ENCODE measurements around the gene SORCS2. TPM values are rescaled to one million over a fixed set of nuclear protein-coding genes. Genes with fewer than 3 reads are reported as not detected.

SORCS2 gene
- total RNA-seq, 1 experiment from 2014 or later: 0.06 TPM

DNA sequence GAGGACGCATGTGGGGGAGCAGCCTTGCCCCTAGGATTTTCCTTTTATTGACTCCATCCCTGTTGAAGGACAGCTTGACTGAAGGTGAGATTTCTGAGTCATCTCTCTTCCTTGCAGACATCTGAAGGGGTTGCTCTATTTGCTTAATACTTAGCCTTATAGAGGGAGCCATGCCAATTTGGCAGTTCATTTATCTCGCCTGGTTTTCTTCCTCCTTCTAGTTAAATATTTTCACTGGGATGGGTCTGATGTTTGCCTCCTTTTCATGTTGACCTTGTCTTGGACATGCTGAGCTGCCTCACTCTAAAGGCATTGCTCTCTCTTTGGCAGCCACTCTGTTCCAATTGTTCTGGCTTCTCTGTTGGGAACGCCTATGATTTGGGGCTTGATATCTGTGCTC is 393.4 kb downstream of the SORCS2 start:
- intact Hi-C loops (cut with micrococcal nuclease; ENCODE audit: unreplicated experiment): no loop called here
- H3K4me1 ChIP-seq (ENCODE audit: insufficient read depth, low read length, poor library complexity, severe bottlenecking): no peaks in the 10 kb centered on the region
- ChIA-PET CTCF (no interaction called here), POLR2A (ENCODE audit: low non-redundant PET) (no interaction called here)
- no peak for TF ChIP-seq EZH2 (IDR thresholded peaks at IDR 0.05; ENCODE audit: borderline replicate concordance, low read depth, low read length, poor library complexity, severe bottlenecking)
- TF ChIP-seq, protein P1, sequence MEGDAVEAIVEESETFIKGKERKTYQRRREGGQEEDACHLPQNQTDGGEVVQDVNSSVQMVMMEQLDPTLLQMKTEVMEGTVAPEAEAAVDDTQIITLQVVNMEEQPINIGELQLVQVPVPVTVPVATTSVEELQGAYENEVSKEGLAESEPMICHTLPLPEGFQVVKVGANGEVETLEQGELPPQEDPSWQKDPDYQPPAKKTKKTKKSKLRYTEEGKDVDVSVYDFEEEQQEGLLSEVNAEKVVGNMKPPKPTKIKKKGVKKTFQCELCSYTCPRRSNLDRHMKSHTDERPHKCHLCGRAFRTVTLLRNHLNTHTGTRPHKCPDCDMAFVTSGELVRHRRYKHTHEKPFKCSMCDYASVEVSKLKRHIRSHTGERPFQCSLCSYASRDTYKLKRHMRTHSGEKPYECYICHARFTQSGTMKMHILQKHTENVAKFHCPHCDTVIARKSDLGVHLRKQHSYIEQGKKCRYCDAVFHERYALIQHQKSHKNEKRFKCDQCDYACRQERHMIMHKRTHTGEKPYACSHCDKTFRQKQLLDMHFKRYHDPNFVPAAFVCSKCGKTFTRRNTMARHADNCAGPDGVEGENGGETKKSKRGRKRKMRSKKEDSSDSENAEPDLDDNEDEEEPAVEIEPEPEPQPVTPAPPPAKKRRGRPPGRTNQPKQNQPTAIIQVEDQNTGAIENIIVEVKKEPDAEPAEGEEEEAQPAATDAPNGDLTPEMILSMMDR (conservative IDR thresholded peaks at IDR 0.05; ENCODE audit: low read depth, low read length): no peak
- no peak for DNase-seq (ENCODE audit: low spot score)
- H3K9me3 ChIP-seq (ENCODE audit: low read depth, low read length, poor library complexity, severe bottlenecking): no peaks in the 10 kb centered on the region
- no TSS peak for BruUV-seq (replicated peaks)
- peaks cover 35% of the 10 kb centered on the region for H3K27me3 ChIP-seq (replicated peaks; ENCODE audit: insufficient read depth, low read depth, low read length, poor library complexity)
- H3K4me3 ChIP-seq (ENCODE audit: low read depth, low read length, poor library complexity, severe bottlenecking): no peak overlapping the region
- H3K27ac ChIP-seq (ENCODE audit: low read depth, low read length, poor library complexity, severe bottlenecking): no peak overlapping the region
- H3K36me3 ChIP-seq (ENCODE audit: insufficient read depth, low read length, poor library complexity, severe bottlenecking): no peaks in the 10 kb centered on the region

DNA sequence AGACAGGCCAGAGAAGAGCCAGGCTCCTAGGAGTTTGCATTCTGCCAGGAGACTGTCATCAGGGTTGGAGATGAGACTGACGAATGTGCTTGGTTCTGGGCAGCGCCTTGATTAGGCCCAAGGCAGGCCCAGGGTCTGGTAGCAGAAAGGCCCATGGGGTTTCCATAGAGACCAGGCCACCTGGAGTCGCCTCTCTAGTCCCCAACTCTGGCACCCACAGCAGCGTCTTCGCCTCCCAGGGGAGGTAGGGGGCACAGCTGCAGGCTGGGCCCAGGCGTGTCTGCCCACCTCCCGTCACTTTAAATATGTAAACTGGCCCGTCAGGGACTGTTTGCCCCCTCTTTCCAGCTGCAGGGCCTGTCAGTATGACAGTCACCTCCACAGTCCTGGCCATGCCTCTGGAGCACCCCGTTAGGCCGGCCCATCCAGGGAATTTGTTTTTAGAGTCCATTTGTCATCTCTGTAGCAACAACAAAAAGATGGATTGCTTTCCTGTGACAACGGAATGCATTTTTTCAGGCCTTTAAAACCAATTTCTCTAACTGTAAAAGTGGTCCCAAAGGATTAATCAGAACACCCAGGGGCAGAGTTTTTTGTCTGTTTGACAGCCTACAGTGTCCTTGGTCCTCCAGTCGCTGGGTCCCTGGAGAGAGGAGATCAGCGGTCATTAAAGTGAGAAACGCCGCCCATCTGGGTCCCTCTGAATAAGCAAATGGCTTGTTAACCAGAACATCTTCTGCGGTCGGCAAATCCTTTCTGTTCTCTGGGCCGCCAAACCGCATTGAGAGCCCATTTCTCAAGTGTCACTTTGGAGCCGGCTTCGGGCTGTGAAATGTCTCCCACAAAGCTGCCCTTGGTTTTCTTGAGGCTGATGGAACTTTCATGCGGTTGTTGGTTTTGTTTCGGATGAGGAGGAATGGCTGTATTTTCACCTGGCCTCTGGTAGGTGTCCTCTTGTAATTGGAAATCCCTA is 395.4 kb downstream of the SORCS2 start:
- no peak for TF ChIP-seq EZH2 (IDR thresholded peaks at IDR 0.05; ENCODE audit: borderline replicate concordance, low read depth, low read length, poor library complexity, severe bottlenecking)
- TF ChIP-seq, protein P1 (conservative IDR thresholded peaks at IDR 0.05; ENCODE audit: low read depth, low read length): no peak
- no peak overlapping the region for H3K4me3 ChIP-seq (ENCODE audit: low read depth, low read length, poor library complexity, severe bottlenecking)
- ChIA-PET POLR2A (ENCODE audit: low non-redundant PET) (no interaction called here), CTCF (no interaction called here)
- no TSS peak for BruUV-seq (replicated peaks)
- H3K36me3 ChIP-seq (ENCODE audit: insufficient read depth, low read length, poor library complexity, severe bottlenecking): no peaks in the 10 kb centered on the region
- peaks cover 43% of the 10 kb centered on the region for H3K27me3 ChIP-seq (replicated peaks; ENCODE audit: insufficient read depth, low read depth, low read length, poor library complexity)
- H3K9me3 ChIP-seq (ENCODE audit: low read depth, low read length, poor library complexity, severe bottlenecking): no peaks in the 10 kb centered on the region
- H3K4me1 ChIP-seq (ENCODE audit: insufficient read depth, low read length, poor library complexity, severe bottlenecking): no peaks in the 10 kb centered on the region
- H3K27ac ChIP-seq (ENCODE audit: low read depth, low read length, poor library complexity, severe bottlenecking): no peak overlapping the region
- intact Hi-C loops (cut with micrococcal nuclease; ENCODE audit: unreplicated experiment): no loop called here
- DNase-seq (ENCODE audit: low spot score): no peak

DNA sequence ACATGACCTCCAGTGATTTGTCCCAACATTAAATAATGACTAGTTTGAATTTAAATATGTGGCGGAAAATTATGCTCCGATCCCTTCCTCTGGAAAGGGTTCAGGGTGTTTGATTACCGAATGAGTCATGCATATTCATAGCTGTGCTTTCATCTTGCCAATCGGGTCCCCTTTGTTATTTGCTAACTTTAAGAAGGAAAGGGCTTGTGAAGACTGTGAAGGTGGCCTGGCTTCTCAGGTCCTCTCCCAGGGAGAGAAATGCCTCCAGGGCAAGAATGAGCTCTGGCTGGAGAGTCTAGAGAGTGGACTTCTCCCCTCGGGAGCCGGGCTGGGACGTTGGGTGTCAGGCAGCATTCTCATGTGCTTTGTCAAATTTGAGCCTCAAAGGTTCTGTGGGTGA is 397.9 kb downstream of the SORCS2 start:
- no peaks in the 10 kb centered on the region for H3K4me1 ChIP-seq (ENCODE audit: insufficient read depth, low read length, poor library complexity, severe bottlenecking)
- no peaks in the 10 kb centered on the region for H3K36me3 ChIP-seq (ENCODE audit: insufficient read depth, low read length, poor library complexity, severe bottlenecking)
- ChIA-PET POLR2A (ENCODE audit: low non-redundant PET) (no interaction called here), CTCF (no interaction called here)
- peaks cover 50% of the 10 kb centered on the region for H3K27me3 ChIP-seq (replicated peaks; ENCODE audit: insufficient read depth, low read depth, low read length, poor library complexity)
- H3K9me3 ChIP-seq (ENCODE audit: low read depth, low read length, poor library complexity, severe bottlenecking): no peaks in the 10 kb centered on the region
- no peak overlapping the region for H3K27ac ChIP-seq (ENCODE audit: low read depth, low read length, poor library complexity, severe bottlenecking)
- TF ChIP-seq, protein P1 (conservative IDR thresholded peaks at IDR 0.05; ENCODE audit: low read depth, low read length): no peak
- TF ChIP-seq EZH2 (IDR thresholded peaks at IDR 0.05; ENCODE audit: borderline replicate concordance, low read depth, low read length, poor library complexity, severe bottlenecking): no peak
- no peak for DNase-seq (ENCODE audit: low spot score)
- intact Hi-C loops (cut with micrococcal nuclease; ENCODE audit: unreplicated experiment): no loop called here
- no peak overlapping the region for H3K4me3 ChIP-seq (ENCODE audit: low read depth, low read length, poor library complexity, severe bottlenecking)
- BruUV-seq (replicated peaks): no TSS peak

Measured in A673 (cell line).